A673 (cell line): ENCODE data around the gene TNFRSF25.
"Not testable (repeated sequence)": the region's sequence is repeated elsewhere in the genome, so short reads cannot be mapped to it uniquely, and the experiment has no call there.

ENCODE experiments used
- EZH2 ChIP-seq: fragments of 200-600 bp; sonication (generic); IDR thresholded peaks from 2 replicates; pipeline ENCODE4 v1.6.1; 2017; ENCODE audit warnings: borderline replicate concordance, low read depth, mild to moderate bottlenecking, mixed read lengths, antibody characterized with exemption, low read length; ENCODE audit not compliant: poor library complexity, severe bottlenecking
- TF ChIP-seq, protein P1 (sequence below): fragments of 300-800, 200-600 bp; sonication (generic); conservative IDR thresholded peaks from 2 replicates; pipeline ENCODE4 v1.5.1; 2017; ENCODE audit warnings: low read depth, mild to moderate bottlenecking, antibody characterized with exemption, low read length, moderate library complexity, mixed read lengths

DNA sequence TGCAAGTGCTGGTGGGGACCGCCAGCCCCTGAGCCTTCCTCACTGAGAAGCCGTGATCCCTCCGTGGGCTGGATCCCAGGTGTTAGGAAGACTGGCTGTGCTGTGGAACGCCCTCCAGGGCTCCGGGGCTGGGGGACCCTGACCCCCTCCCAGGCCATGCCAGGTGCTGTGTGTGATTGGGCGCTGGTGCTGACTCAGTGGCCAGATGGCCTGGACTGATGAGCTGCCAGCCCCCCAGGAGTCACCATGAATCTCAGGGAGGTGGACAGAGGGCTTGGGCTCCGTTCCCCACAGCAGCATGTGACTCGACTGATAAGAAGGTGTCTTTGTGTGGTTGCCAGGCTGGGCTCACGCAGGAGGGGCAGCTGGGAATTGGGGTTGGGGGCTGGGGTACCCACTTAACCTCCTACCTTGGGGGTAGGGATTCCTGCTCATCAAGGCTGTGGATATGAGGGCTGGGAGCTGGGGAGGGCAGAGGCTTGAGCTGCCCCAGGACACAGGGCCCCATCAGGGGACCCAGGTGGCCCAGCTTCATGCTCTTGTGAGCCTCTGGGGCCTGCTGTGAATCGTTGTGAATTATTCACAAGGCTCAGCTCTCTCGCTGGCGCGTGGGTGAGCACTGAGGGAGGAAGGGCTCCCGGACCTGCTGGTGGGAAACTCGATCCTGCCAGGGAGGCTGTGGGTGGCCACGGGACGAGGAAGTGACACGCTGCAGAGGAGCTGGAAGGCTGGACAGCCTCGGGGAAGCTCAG is 36.1 kb downstream of the TNFRSF25 start:
- TF ChIP-seq, protein P1, sequence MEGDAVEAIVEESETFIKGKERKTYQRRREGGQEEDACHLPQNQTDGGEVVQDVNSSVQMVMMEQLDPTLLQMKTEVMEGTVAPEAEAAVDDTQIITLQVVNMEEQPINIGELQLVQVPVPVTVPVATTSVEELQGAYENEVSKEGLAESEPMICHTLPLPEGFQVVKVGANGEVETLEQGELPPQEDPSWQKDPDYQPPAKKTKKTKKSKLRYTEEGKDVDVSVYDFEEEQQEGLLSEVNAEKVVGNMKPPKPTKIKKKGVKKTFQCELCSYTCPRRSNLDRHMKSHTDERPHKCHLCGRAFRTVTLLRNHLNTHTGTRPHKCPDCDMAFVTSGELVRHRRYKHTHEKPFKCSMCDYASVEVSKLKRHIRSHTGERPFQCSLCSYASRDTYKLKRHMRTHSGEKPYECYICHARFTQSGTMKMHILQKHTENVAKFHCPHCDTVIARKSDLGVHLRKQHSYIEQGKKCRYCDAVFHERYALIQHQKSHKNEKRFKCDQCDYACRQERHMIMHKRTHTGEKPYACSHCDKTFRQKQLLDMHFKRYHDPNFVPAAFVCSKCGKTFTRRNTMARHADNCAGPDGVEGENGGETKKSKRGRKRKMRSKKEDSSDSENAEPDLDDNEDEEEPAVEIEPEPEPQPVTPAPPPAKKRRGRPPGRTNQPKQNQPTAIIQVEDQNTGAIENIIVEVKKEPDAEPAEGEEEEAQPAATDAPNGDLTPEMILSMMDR: not testable (repeated sequence)
- not testable (repeated sequence) for TF ChIP-seq EZH2
